Hematopoietic multipotent progenitor cell treated with erythropoietin and hydrocortisone succinate and interleukin-3 and kit ligand, for 4 days (in vitro differentiated cells): Measurements from ENCODE around the gene OR2A12.
"Not testable (repeated sequence)": the region's sequence is repeated elsewhere in the genome, so short reads cannot be mapped to it uniquely, and the experiment has no call there.

Source experiments
- DNase-seq: peaks from one replicate; pipeline ENCODE4 v3.0.0-alpha.2; 2015

OR2A12 gene, protein sequence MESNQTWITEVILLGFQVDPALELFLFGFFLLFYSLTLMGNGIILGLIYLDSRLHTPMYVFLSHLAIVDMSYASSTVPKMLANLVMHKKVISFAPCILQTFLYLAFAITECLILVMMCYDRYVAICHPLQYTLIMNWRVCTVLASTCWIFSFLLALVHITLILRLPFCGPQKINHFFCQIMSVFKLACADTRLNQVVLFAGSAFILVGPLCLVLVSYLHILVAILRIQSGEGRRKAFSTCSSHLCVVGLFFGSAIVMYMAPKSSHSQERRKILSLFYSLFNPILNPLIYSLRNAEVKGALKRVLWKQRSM

DNA sequence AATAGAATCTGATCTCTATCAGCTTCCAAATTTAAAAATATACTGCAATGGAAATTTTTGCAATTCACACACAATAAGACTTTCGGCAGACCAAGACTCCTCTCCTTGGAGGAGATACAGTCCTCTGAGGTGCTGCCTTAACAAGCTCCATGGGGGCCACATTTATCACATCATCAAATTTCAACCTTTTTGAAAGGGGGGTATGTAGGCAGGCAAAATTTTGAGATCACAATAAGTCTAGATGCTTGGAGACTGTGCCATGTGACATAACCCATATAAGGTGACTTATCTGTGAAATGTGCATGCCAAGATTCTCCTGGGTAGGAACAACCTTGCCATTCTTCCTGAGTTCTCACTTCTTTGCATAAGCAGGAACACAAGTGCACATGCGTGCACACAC lies at the start of gene OR2A12:
Gene OR2A12, plus strand, starts transcription at position 301 of the 400 bp plus-strand sequence. CDS start 8,830 bp downstream, outside the sequence.
- DNase-seq: no peak

DNA sequence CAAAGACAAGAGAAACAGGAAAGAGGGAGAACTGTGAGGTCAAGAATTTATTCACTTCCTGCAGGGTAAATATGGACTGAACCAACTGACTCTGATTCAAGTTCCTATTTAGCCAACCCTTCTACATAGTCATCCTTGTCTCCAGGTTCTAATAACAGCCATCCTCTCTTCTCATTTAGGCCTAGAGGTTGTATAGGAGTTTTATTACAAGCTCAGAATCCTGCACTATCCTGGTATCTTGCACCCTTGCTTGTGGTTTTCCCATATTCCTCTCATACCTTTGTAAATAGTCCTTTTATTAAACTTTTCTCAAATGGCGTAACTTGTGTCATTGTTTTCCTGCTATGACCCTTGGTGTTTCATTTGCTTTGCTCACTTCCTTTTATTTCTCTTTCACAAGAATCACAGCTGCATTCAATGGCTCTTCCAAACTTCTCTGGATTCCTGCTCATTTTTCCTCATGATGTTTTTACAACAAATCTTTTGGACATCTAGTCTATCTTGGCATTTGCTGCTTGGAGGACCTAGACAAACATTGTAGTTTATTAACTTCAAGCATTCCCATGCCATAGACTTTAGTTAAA lies 49.7 kb upstream of the OR2A12 start:
- DNase-seq: no peak

DNA sequence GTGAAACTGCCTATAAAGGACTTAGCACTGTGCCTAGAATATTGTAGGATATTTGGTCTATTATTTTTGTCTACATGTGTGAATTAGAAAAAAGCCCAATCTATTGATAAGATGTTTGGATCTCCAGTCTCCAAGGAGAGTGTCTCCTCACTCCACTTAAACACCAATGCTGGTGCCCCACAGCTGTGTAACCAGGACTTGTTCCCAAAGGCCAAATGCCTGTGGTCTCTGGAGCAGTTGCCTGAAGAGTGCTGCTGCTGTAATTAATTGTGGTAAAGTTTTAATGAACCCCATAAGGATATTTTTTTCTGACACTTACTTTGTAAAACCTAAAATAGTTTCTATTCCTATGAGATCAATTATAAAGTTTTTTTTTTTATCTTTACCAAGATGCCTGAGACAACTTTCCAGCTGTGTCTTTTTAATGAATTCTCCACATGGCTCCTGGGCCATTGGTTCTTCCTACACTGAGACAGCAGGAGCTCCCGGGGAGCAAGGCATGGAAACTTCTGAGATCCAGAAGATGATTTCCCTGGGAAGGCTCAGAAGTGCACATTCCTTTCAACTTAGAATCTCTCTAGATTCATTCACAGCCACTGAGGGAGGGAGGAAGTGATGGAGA lies 48.6 kb upstream of the OR2A12 start:
- DNase-seq: no peak

DNA sequence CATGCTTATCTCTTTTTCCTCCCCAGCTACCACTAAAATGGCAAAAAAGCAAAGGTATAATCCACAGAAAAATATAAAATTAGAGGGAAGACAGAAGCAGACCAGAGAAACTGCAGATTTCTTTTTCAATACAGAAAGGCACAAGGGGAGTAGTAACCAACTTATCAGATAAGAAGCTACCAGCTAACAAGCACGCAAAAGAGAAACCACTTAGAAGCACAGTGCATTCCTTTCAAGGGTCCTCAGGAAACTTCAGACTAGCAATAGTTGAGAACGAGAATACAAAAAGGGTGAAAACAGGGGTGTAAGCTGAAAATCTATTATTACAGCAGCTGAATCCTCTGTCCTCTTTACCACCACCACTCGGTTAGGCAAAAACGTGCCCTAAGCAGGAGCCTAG lies 47.2 kb upstream of the OR2A12 start:
- no peak for DNase-seq

DNA sequence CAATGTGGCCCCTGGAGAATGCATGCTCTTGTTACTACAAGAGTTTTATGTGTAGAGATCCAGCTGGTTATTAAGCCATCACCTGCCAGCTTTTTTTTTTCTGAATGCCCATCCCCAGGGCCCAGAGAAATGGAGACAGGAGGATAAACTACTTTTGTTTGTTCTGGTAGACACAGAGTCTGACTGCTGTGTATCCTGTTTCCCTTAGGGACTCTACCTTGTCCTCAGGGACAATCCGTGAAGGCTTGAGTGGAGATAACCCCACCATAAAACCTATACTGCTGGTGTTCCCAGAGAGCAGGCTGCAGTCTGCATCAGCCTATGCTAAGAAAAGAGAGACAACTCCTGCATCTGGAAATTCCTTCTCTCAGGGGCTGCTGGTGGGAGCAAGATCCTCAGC lies 37.4 kb upstream of the OR2A12 start, which contains the start of gene OR2A5:
Gene OR2A5, plus strand, starts transcription at position 301 of the 400 bp plus-strand sequence. CDS start 1,454 bp downstream, outside the sequence.
- no peak for DNase-seq

DNA sequence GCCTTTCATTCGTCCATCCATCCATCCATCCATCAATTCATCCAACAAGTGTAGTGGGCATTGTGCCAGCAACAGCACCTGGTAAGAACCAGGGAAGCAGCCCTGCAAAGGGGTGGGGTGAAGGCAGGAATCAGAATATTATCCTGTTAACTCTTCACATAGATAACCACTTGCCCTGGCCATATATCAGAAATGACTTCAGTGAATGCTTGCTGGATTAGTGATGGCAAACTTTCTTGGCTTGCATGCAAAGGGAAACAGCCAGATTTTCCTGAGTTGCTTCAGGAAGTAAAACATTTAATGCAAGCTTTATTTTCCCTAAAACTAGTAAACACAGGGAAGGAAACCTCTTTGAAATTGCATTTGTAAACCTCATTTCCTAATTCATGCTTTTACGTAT lies 36.6 kb upstream of the OR2A12 start:
- DNase-seq: no peak

DNA sequence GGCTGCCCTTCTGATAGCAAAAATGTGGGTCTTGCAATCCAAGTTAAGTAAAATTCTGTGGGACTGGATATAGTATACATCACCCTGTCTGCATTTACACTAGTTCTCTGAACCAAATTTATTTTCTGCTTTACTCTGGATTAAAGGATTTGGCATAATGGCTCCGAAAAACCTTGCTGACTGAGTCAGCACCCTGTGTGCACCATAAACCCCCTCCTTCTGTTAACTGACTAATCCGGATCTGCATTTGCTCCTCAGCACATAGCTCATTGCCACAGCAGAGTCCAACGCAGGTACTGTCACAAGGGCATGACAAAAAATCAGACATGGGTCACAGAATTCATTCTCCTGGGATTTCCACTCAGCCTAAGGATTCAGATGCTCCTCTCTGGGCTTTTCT lies 36.0 kb upstream of the OR2A12 start:
- no peak for DNase-seq

DNA sequence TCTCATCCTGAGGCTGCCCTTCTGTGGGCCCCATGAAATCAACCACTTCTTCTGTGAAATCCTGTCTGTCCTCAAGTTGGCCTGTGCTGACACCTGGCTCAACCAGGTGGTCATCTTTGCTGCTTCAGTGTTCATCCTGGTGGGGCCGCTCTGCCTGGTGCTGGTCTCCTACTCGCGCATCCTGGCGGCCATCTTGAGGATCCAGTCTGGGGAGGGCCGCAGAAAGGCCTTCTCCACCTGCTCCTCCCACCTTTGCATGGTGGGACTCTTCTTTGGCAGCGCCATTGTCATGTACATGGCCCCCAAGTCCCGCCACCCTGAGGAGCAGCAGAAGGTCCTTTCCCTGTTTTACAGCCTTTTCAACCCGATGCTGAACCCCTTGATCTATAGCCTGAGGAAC lies 35.2 kb upstream of the OR2A12 start:
- DNase-seq: not testable (repeated sequence)

DNA sequence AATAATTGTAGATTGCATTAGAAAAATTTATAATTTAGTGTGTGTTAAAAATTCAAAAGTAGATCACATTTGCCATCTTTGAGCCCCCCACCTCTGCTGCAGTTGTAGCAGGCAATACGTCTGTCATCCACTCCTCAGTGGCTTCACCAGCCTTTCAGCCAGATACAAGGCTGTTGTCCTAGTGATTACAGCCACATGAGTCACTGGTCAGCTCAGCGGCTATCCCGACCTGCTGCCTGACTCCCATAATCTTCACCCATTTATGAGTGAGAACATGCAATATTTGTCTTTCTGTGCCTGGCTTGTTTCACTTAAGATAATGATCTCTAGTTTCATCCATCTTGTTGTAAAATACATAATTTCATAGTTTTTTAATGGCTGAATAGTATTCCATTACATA lies 28.1 kb upstream of the OR2A12 start:
- DNase-seq: no peak

DNA sequence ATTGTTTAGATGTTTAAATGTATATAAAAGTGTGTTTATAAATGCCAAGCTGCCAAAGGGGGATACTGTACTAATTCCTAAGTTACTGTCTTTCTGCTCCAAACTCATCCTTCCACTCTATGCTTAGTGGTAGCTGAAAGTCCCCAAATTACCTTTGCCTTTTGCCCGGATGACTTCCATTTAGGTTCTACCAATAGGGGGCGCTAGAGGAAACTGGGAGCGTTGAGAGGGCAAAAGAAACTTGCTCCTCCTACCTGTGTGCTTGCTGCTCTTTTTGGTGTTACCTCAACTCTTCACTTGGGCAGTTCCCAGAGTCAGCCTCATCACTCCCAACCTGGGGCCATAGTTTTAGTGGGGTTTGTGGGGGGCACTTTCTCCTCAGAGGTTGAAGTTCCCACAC lies 22.4 kb upstream of the OR2A12 start:
- DNase-seq: peak; percentile 10

DNA sequence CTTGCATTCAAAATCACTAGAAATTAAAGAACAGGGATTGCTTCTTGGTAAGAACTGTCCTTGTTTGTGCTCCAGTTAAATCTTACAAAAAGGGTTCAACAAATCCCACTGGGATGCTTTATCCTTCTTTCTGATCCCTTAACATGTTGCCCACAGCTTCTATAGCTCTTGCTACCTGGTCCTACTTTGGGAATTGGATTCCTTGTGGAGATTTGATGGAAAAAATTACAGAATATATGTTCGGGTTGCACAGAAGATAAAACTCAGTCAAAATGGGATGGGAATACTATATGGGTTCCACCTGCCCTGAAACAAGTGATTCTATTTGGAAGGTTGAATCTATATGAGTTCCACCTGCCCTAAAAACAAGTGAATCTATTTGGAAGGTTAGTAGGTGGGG lies 16.6 kb upstream of the OR2A12 start, which contains the start of gene OR2A25:
Gene OR2A25, plus strand, starts transcription at position 301 of the 400 bp plus-strand sequence. CDS start 4,409 bp downstream, outside the sequence.
- DNase-seq: no peak

DNA sequence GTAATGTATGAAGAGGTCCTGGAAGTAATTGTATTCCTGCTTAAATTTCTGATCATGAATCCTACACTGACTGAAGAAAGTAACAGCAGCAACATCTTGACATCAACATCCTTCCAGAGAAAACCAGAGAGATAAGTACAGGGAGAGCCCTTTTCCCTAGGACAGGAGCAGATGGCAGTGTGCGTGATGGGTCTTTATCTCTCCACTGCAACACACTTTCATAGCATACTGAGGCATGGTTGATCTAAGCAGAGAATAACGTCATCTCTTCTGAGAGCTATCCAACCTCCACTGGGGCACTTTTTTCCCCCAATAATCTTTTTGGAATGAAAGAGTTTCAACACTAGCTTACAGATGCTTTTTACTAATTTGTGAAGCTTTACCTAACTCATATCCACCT lies 16.1 kb upstream of the OR2A12 start:
- no peak for DNase-seq

DNA sequence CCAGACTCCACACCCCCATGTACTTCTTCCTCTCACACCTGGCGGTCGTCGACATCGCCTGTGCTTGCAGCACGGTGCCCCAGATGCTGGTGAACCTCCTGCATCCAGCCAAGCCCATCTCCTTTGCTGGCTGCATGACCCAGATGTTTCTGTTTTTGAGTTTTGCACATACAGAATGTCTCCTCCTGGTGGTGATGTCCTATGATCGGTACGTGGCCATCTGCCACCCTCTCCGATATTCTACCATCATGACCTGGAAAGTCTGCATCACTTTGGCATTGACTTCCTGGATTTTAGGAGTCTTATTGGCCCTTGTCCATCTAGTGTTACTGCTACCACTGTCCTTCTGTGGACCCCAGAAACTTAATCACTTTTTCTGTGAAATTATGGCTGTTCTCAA lies 11.7 kb upstream of the OR2A12 start:
- no peak for DNase-seq

DNA sequence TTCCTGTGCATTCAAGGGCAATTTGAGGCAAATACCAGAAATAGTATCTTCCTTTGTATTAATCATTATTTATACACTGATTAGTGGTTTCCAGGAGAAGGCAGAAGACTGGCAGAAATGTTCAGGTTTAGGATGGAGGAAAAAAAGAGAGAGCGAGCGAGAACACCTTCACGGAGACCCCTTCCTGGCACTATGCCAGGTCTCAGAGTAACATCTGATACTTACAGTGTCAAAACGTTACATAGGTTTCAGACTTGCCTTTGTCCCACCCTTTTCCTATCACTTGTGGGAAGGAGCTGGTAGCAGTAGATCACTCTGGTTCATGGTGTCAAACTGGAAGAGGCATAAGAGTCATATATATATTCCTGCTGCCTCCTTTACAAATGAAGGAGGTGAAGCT lies 652 bp downstream of the OR2A12 start:
- no peak for DNase-seq

DNA sequence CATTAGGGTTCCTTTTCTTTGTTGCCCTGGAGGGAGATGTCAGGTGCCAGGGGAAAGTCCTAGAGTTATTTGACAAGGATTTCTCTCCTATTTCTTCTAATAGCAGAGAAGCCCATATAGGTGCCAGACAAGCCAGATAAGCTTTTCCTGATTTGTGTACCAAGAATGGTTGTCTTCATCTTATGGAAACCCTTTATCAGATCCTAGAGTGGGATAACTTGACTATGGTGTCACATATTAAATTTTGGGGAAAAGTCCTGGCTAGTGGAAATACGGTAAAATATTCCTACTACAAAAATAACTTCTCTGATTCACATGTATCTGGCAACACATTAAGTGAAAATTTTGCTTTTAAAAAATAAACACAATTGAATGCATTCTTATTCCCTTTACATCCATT lies 1.2 kb downstream of the OR2A12 start:
- DNase-seq: no peak

DNA sequence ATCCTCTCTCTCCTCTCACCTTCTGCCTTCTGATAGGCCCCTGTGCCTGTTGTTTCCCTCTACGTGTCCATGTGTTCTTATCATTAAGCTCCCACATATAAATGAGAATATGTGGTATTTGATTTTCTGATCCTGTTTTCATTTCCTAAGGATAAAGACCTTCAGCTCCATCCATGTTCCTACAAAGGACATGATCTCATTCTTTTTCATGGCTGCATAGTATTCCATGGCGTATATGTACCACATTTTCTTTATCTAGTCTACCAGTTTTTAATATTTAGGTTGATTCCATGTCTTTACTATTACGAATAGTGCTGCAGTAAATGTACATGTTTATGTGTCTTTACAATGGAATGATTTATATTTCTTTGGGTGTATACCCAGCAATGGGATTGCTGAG lies 4.6 kb downstream of the OR2A12 start:
- no peak for DNase-seq

DNA sequence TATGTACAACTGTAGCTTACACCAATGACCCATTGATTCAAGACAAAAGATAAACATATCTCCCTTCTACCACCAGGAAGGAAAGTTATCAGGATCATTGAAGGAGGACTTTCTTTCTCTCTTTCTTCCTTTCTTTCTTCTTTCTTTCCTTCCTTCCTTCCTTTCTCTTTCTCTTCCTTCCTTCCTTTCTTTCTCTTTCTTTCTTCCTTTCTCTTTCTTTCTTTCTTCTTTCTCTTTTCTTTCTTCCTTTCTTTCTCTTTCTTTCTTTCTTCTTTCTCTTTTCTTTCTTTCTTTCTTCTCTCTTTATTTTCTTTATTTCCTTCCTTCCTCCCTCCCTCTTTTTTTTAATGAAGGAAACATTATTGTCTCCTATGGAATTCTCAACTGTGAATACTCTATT lies 12.7 kb downstream of the OR2A12 start:
- no peak for DNase-seq

DNA sequence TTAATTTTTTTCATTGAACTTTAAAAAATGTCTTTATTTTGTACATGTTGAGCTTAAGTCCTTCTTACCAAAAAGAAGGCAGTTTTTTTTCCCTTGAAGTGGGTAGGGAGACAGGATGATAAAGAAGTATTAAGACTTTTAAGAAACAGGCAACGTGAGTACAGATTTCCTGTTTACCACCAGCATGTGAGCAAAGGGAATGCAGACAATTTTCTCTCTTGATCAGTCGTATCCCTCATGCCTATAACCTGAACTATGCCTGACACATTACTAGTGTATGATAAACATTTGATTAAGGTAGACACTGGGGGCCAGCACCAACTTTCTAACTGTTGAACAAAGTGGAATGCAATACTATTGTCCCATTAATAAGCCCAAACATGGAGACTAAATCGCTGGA lies 14.5 kb downstream of the OR2A12 start:
- DNase-seq: no peak

DNA sequence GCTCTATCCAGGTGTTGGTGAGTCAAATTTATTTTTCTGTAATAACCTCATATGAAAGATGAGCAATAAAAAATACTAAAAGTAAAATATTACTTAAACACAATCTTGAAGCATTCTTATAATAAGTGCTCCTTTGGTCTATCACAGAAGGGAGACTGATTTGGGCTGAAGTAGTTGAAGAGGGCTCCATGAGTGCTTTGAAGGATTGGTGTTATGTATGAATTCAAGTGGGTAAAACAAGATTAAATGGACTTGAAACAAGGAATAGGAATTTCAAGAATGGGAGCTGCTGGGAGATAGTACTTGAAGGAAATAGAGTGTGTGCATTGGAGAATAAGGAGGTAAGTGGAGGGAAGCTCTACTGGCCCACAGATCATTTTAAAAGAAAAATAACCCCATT lies 16.0 kb downstream of the OR2A12 start:
- no peak for DNase-seq

DNA sequence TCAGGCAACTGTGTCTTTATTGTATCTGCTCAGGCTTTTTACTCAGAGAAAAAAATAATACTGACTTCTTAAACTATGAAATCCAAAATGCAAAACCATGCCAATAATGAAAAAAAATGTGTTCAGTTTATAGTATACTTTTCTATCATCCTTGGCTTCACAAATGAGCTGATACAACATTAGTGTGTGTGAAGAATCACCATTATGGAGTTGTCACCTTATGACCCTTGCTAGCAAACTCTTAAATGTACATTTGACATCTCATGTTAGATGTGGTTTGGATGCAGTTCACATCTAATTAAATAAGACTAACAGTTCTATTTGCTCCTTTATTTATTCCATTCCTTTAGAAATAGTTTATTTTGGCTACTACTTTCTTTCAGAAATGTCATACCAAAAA lies 19.1 kb downstream of the OR2A12 start:
- DNase-seq: no peak

DNA sequence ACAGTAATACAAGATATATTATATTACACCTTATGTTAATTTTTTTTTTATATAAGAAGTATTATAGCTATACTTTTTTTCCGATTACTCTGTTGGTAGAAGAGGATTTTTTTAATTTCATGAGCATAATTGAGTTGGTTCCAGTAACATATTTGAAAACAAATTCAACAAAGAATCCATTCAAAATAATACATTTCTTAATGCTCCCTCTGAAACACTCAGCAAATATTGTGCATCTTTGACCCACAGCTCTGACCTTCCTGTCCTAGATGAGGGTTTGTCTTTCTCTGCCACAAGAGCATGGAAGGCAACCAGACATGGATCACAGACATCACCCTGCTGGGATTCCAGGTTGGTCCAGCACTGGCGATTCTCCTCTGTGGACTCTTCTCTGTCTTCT lies 23.2 kb downstream of the OR2A12 start, which contains the start of gene OR2A2:
Gene OR2A2, plus strand, starts transcription at position 301 of the 400 bp plus-strand sequence. Its CDS starts 0 bp downstream, at position 301.
- no peak for DNase-seq

DNA sequence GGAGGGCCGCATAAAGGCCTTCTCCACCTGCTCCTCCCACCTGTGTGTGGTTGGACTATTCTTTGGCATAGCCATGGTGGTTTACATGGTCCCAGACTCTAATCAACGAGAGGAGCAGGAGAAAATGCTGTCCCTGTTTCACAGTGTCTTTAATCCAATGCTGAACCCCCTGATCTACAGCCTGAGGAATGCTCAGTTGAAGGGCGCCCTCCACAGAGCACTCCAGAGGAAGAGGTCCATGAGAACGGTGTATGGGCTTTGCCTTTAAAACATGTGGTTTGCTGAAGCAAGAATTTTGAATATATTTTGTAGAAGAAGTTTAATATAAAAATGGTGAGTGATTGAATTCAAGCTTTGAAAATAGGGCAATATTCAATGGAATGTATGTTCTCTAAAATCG lies 24.2 kb downstream of the OR2A12 start:
- no peak for DNase-seq

DNA sequence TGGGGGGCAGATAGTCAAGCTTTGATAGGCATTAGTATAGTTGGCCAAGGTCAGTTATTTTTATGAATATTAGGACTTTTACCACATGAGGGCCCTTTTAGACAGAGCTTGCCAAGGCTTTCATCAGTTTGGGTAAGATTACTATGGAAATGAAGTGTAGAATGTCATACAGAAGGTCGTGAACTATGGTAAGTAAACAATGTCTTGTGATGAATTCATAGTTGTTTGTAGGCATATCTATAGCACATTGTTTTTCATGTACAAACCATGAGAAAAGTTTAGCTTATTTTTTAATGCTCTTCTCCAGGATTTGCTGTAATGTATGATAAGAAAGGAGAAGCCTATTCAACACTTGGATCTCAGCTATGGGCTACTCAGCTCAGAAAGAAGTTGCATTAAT lies 27.6 kb downstream of the OR2A12 start:
- no peak for DNase-seq

DNA sequence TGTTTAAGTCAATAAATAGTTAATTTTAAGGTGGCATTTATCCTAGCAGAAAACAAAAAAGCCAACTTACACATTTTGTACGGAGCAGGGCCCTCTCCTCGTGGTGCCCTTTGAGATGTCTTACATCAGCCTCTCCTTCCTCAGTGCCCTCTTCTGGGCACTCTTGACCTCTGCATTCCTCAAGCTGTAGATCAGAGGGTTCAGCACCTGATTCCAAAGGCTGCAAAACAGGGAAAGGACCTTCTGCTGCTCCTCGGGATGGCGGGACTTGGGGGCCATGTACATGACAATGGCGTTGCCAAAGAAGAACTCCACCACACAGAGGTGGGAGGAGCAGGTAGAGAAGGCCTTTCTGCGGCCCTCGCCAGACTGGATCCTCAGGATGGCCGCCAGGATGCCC lies 32.3 kb downstream of the OR2A12 start:
- DNase-seq: no peak
